IMR-90 (cell line): Measurements from ENCODE around the gene SNRPB. TPM values are rescaled to one million over a fixed set of nuclear protein-coding genes. Genes with fewer than 3 reads are reported as not detected.

Source experiments
- ATAC-seq: fragments of 200-7000 bp; cut with Tn5 transposase; 2 replicates; pipeline ENCODE4 v1.9.1; 2020; ENCODE audit warnings: low read depth, mild to moderate bottlenecking, moderate library complexity
- BruUV-seq: library from RNA; stranded (reverse); fragments of 400-500 nt; replicated peaks from 2 replicates; lab custom pipeline; 2021; lab: Mats Ljungman, UMichigan
- CTCF ChIA-PET: fragments of 300-600 bp; formaldehyde crosslinking; extraction: SDS; loops from one replicate; lab custom pipeline; 2021; ENCODE audit warnings: antibody characterized with exemption; lab: Yijun Ruan, JAX
- POLR2A ChIA-PET: fragments of 300-600 bp; sonication (Branson Sonifier 250); formaldehyde crosslinking; loops from one replicate; lab custom pipeline; 2022; ENCODE audit warnings: antibody characterized with exemption; ENCODE audit not compliant: unreplicated experiment; lab: Charles Lee
- DNase-seq: peaks from one replicate; pipeline ENCODE4 v3.0.0; 2013
- H2AFZ ChIP-seq: replicated peaks from 2 replicates; pipeline ENCODE3; 2013; ENCODE audit warnings: low read length, mild to moderate bottlenecking; ENCODE audit not compliant: poor library complexity
- H2AK5ac ChIP-seq: 2 replicates; pipeline ENCODE4 v1.6.1; 2013; ENCODE audit warnings: low read depth, low read length, inconsistent platforms
- H2AK9ac ChIP-seq: replicated peaks from 2 replicates; pipeline ENCODE3; 2013; ENCODE audit warnings: mild to moderate bottlenecking, low read depth, low read length, moderate library complexity; ENCODE audit not compliant: poor library complexity
- H2BK120ac ChIP-seq: 2 replicates; pipeline ENCODE4 v1.6.1; 2013; ENCODE audit warnings: low read depth, low read length, inconsistent platforms
- H2BK15ac ChIP-seq: 3 replicates; pipeline ENCODE4 v1.6.1; 2013; ENCODE audit warnings: low read depth, low read length, inconsistent platforms
- H2BK20ac ChIP-seq: 2 replicates; pipeline ENCODE4 v1.6.1; 2013; ENCODE audit warnings: low read depth, mild to moderate bottlenecking, inconsistent platforms, low read length, moderate library complexity
- H2BK5ac ChIP-seq: 2 replicates; pipeline ENCODE4 v1.6.1; 2013; ENCODE audit warnings: mild to moderate bottlenecking, low read depth, low read length, inconsistent platforms; ENCODE audit not compliant: poor library complexity, severe bottlenecking
- H3K14ac ChIP-seq: replicated peaks from 2 replicates; pipeline ENCODE4 v1.6.1; 2013; ENCODE audit warnings: low read depth, low read length, inconsistent platforms
- H3K18ac ChIP-seq: 2 replicates; pipeline ENCODE4 v1.6.1; 2013; ENCODE audit warnings: low read depth, low read length, control low read depth
- H3K23ac ChIP-seq: 2 replicates; pipeline ENCODE4 v1.6.1; 2013; ENCODE audit warnings: low read depth, low read length, inconsistent platforms
- H3K27ac ChIP-seq: 2 replicates; pipeline ENCODE4 v1.5.1; 2013; ENCODE audit warnings: mild to moderate bottlenecking, control low read depth, low read length; ENCODE audit not compliant: insufficient read depth
- H3K27me3 ChIP-seq: 2 replicates; pipeline ENCODE4 v1.6.1; 2013; ENCODE audit warnings: low read length; ENCODE audit not compliant: control insufficient read depth, insufficient read depth
- H3K36me3 ChIP-seq: 2 replicates; pipeline ENCODE4 v1.6.1; 2013; ENCODE audit warnings: low read length, mixed read lengths; ENCODE audit not compliant: control insufficient read depth, insufficient read depth
- H3K4ac ChIP-seq: 2 replicates; pipeline ENCODE4 v1.6.1; 2013; ENCODE audit warnings: low read depth, low read length, inconsistent platforms
- H3K4me1 ChIP-seq: 2 replicates; pipeline ENCODE4 v1.6.1; 2013; ENCODE audit warnings: low read length, mixed read lengths; ENCODE audit not compliant: control insufficient read depth, insufficient read depth
- H3K4me2 ChIP-seq: 2 replicates; pipeline ENCODE4 v1.6.1; 2013; ENCODE audit warnings: low read depth, mild to moderate bottlenecking, control low read depth, low read length, moderate library complexity
- H3K4me3 ChIP-seq: 2 replicates; pipeline ENCODE4 v1.5.1; 2013; ENCODE audit warnings: low read depth, mild to moderate bottlenecking, control low read depth, low read length, moderate library complexity; ENCODE audit not compliant: insufficient read depth
- H3K56ac ChIP-seq: 2 replicates; pipeline ENCODE4 v1.6.1; 2013; ENCODE audit warnings: low read length, inconsistent platforms; ENCODE audit not compliant: insufficient read depth; ENCODE audit errors: extremely low read depth
- H3K79me1 ChIP-seq, 2 experiments: 2 replicates each; pipeline ENCODE4 v1.6.1; 2013; ENCODE audit warnings: low read length in 2 of 2, inconsistent platforms in 1 of 2, low read depth in 1 of 2
- H3K9ac ChIP-seq: 2 replicates; pipeline ENCODE4 v1.6.1; 2013; ENCODE audit warnings: low read depth, low read length, control low read depth
- H3K9me1 ChIP-seq: 2 replicates; pipeline ENCODE4 v1.6.1; 2013; ENCODE audit warnings: low read length, inconsistent platforms; ENCODE audit not compliant: insufficient read depth
- H3K9me3 ChIP-seq: 2 replicates; pipeline ENCODE4 v1.6.1; 2013; ENCODE audit warnings: low read length; ENCODE audit not compliant: control insufficient read depth, insufficient read depth
- H4K20me1 ChIP-seq: 2 replicates; pipeline ENCODE4 v1.6.1; 2013; ENCODE audit warnings: low read length, inconsistent platforms; ENCODE audit not compliant: insufficient read depth
- H4K5ac ChIP-seq: 2 replicates; pipeline ENCODE4 v1.6.1; 2013; ENCODE audit warnings: mild to moderate bottlenecking, low read depth, low read length, control low read depth
- H4K8ac ChIP-seq, 2 experiments: 2 replicates each; pipeline ENCODE4 v1.6.1; 2013; ENCODE audit warnings: low read depth in 2 of 2, low read length in 2 of 2, control low read depth in 1 of 2, inconsistent platforms in 1 of 2
- H4K91ac ChIP-seq: 2 replicates; pipeline ENCODE4 v1.6.1; 2013; ENCODE audit warnings: low read depth, low read length, inconsistent platforms; ENCODE audit not compliant: insufficient read depth
- FOS ChIP-seq: fragments of 150-350 bp; IDR thresholded peaks from 2 replicates; pipeline ENCODE4 v1.6.1; 2016; ENCODE audit warnings: low read depth, low read length
- WGBS, 2 experiments: methylation state at CpG; one replicate each; pipeline versions ENCODE4 v1.1.5 to v1.1.7; 2013; ENCODE audit warnings: missing lambda C conversion rate in 2 of 2; ENCODE audit not compliant: insufficient read length in 1 of 2; ENCODE audit errors: extremely low coverage in 2 of 2; 5-methylcytosine and 5-hydroxymethylcytosine counted together
- dilution Hi-C: fragments of 300-500 bp; cut with HindIII; formaldehyde crosslinking; loops from one replicate; pipeline ENCODE4 v1.14.3; 2018; ENCODE audit warnings: low sequenced_read_pairs; ENCODE audit not compliant: unreplicated experiment
- in situ Hi-C: fragments of 300-500 bp; cut with MboI; formaldehyde crosslinking; loops from 3 replicates; pipeline ENCODE4 v1.14.3; 2019; ENCODE audit warnings: low sequenced_read_pairs, inconsistent platforms, mixed read lengths
- intact Hi-C: fragments of 100-400 bp; cut with micrococcal nuclease; formaldehyde crosslinking; loops from 2 replicates; pipeline ENCODE4 v1.10.0; 2022
- polyA plus RNA-seq, 3 experiments: library from polyadenylated mRNA; depleted of rRNA; stranded (reverse); fragments of >200 nt; gene quantifications; 2 replicates each; pipeline ENCODE4 v1.2.3, GENCODE V29; 2012; ENCODE audit warnings: low replicate concordance in 1 of 3
- total RNA-seq: library from RNA; depleted of rRNA; stranded (reverse); fragments of >200 nt; gene quantifications from 2 replicates; pipeline ENCODE4 v1.2.3, GENCODE V29; 2012

The SNRPB gene
- total and polyA plus RNA-seq, 2 of the 4 experiments (the other 2 are of a cell fraction) = 103 to 214 TPM

GRCh38 chr20:2446845-2447244 lies 23.7 kb downstream of the SNRPB start:
- BruUV-seq = no TSS peak
- no peak for TF ChIP-seq FOS
- no peaks in the 10 kb centered on the region for H3K27me3 ChIP-seq
- H3K9ac ChIP-seq = no peak overlapping the region
- no peaks in the 10 kb centered on the region for H3K9me3 ChIP-seq
- no peak overlapping the region for H4K5ac ChIP-seq
- H3K9me1 ChIP-seq = no peaks in the 10 kb centered on the region
- H3K27ac ChIP-seq = no peak overlapping the region
- no peak overlapping the region for H2AFZ ChIP-seq
- H3K4ac ChIP-seq = no peak overlapping the region
- no peaks in the 10 kb centered on the region for H3K36me3 ChIP-seq
- no peak overlapping the region for H2BK5ac ChIP-seq
- H3K79me1 ChIP-seq = no peaks in the 10 kb centered on the region
- POLR2A ChIA-PET = no interaction called here
- no peaks in the 10 kb centered on the region for H3K4me1 ChIP-seq
- no peak overlapping the region for H2AK5ac ChIP-seq
- in situ Hi-C loops (no loop called here), dilution Hi-C loops (no loop called here), intact Hi-C loops (no loop called here)
- ATAC-seq = no peak
- H4K20me1 ChIP-seq = no peaks in the 10 kb centered on the region
- H2BK20ac ChIP-seq = no peak overlapping the region
- WGBS, 2 experiments = no CpG with 5 or more reads among the region's 4 CpGs
- H4K8ac ChIP-seq = no peak overlapping the region
- H4K91ac ChIP-seq = no peak overlapping the region
- no peak overlapping the region for H2BK15ac ChIP-seq
- H3K23ac ChIP-seq = no peak overlapping the region
- no peak overlapping the region for H3K4me2 ChIP-seq
- no peak overlapping the region for H3K14ac ChIP-seq
- DNase-seq = no peak
- H3K4me3 ChIP-seq = no peak overlapping the region
- H3K56ac ChIP-seq = no peak overlapping the region
- no peak overlapping the region for H3K18ac ChIP-seq
- CTCF ChIA-PET = interaction anchor here (0.7 kb wide), 1 partner anchor 67 kb away, joined by 4 read pairs; no protein-coding TSS in a partner anchor
- H2AK9ac ChIP-seq = no peak overlapping the region
- H2BK120ac ChIP-seq = no peak overlapping the region
